Natural killer cell (primary cell): Measurements from ENCODE around the gene PRR7. TPM values are rescaled to one million over a fixed set of nuclear protein-coding genes. Genes with fewer than 3 reads are reported as not detected.

ENCODE experiments used
- ATAC-seq, 3 donors: fragments of 150-1000 bp in 2 of 3; fragments of 200-7000 bp in 1 of 3; cut with Tn5 transposase; 1 replicate in 1 of 3; 2 replicates in 2 of 3; pipeline ENCODE4 v1.10.0; 2021; ENCODE audit warnings: mild to moderate bottlenecking in 2 of 3, moderate library complexity in 2 of 3
- DNase-seq, 2 donors: peaks; one replicate each; pipeline versions ENCODE4 v3.0.0 to v3.0.0-alpha.2; 2013 to 2021; ENCODE audit warnings: mixed read lengths in 1 of 2
- H3K27ac ChIP-seq: one replicate; pipeline ENCODE4 v1.5.1; 2013; ENCODE audit warnings: mild to moderate bottlenecking, low read length
- H3K27me3 ChIP-seq: one replicate; pipeline ENCODE4 v1.6.1; 2013; ENCODE audit warnings: low read length; ENCODE audit not compliant: control insufficient read depth, insufficient read depth
- H3K36me3 ChIP-seq: one replicate; pipeline ENCODE4 v1.6.1; 2013; ENCODE audit warnings: low read length; ENCODE audit not compliant: control insufficient read depth, insufficient read depth
- H3K4me1 ChIP-seq: one replicate; pipeline ENCODE4 v1.6.1; 2013; ENCODE audit warnings: low read length; ENCODE audit not compliant: control insufficient read depth, insufficient read depth
- H3K4me3 ChIP-seq: one replicate; pipeline ENCODE4 v1.5.1; 2013; ENCODE audit warnings: low read length
- H3K9me3 ChIP-seq: one replicate; pipeline ENCODE4 v1.6.1; 2013; ENCODE audit warnings: low read length; ENCODE audit not compliant: control insufficient read depth, insufficient read depth
- H3K27ac Mint-ChIP-seq, 2 donors: one replicate each; pipeline ENCODE4 v1.8.0; 2022; ENCODE audit warnings: mild to moderate bottlenecking in 2 of 2, mixed read lengths in 2 of 2, moderate library complexity in 1 of 2
- H3K27me3 Mint-ChIP-seq, 2 donors: one replicate each; pipeline ENCODE4 v1.8.0; 2022; ENCODE audit warnings: low read depth in 2 of 2, mixed read lengths in 2 of 2
- H3K36me3 Mint-ChIP-seq: one replicate; pipeline ENCODE4 v1.8.0; 2022; ENCODE audit warnings: mixed read lengths
- H3K4me1 Mint-ChIP-seq, 2 donors: one replicate each; pipeline ENCODE4 v1.8.0; 2022; ENCODE audit warnings: mixed read lengths in 2 of 2
- H3K4me3 Mint-ChIP-seq: one replicate; pipeline ENCODE4 v1.8.0; 2022; ENCODE audit warnings: mild to moderate bottlenecking, moderate library complexity, mixed read lengths
- H3K9me3 Mint-ChIP-seq, 2 donors: one replicate each; pipeline ENCODE4 v1.8.0; 2022; ENCODE audit warnings: mixed read lengths in 2 of 2
- WGBS: methylation state at CpG from one replicate; pipeline ENCODE4 v1.1.7; 2013; ENCODE audit warnings: missing lambda C conversion rate; ENCODE audit not compliant: insufficient coverage; 5-methylcytosine and 5-hydroxymethylcytosine counted together
- intact Hi-C: fragments of 100-400 bp; cut with micrococcal nuclease; formaldehyde crosslinking; loops from one replicate; pipeline ENCODE4 v1.14.2; 2022
- total RNA-seq, 4 donors: library from RNA; stranded (reverse); fragments of 120-200 nt in 1 of 4; gene quantifications; one replicate each; pipeline versions ENCODE4 v1.2.3 to v1.2.4, GENCODE V29; 2013 to 2022
- TF ChIP-seq, protein P1 (sequence below): fragments of 200-600 bp; IDR thresholded peaks from one replicate; pipeline ENCODE4 v1.8.0; 2022; ENCODE audit warnings: antibody characterized with exemption

PRR7 gene
- total RNA-seq, 3 donors from 2014 or later (not counting 1 experiment from before 2014, with no cell fraction given) = 21.6 to 27.9 (median 23.3) TPM

DNA sequence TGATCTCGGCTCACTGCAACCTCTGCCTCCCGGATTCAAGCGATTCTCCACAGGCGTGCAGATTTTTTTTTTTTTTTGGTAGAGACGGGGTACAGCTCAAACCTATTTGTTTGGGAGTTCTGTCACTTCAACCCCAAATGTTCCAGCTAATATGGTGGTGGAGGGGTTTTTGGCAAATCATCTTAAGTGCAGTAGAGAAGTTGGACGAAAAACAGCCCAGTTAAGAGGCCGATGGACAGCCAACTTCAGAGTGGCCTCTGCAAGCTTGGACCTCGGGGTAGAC, 756 bp upstream of the PRR7 start:
- Histone ChIP-seq H3K4me1 (peaks cover 47% of the 10 kb centered on the region), H3K4me3 (peak overlapping the region; percentile 42), H3K27ac (peak overlapping the region; percentile 78), H3K27me3 (no peaks in the 10 kb centered on the region), H3K9me3 (no peaks in the 10 kb centered on the region), H3K36me3 (peaks cover 26% of the 10 kb centered on the region)
- Mint-ChIP-seq H3K4me1 (peaks cover 27 to 48% of the 10 kb centered on the region in 2 donors), H3K9me3 (no peaks in the 10 kb centered on the region), H3K27me3 (no peaks in the 10 kb centered on the region), H3K4me3 (peak overlapping the region; percentile 62), H3K36me3 (no peaks in the 10 kb centered on the region), H3K27ac (peak overlapping the region; percentile 76 to 84)
- intact Hi-C loops = loop anchor here (1.0 kb wide), 2 partner anchors 8 to 17 kb away; no protein-coding TSS in a partner anchor
- TF ChIP-seq, protein P1, sequence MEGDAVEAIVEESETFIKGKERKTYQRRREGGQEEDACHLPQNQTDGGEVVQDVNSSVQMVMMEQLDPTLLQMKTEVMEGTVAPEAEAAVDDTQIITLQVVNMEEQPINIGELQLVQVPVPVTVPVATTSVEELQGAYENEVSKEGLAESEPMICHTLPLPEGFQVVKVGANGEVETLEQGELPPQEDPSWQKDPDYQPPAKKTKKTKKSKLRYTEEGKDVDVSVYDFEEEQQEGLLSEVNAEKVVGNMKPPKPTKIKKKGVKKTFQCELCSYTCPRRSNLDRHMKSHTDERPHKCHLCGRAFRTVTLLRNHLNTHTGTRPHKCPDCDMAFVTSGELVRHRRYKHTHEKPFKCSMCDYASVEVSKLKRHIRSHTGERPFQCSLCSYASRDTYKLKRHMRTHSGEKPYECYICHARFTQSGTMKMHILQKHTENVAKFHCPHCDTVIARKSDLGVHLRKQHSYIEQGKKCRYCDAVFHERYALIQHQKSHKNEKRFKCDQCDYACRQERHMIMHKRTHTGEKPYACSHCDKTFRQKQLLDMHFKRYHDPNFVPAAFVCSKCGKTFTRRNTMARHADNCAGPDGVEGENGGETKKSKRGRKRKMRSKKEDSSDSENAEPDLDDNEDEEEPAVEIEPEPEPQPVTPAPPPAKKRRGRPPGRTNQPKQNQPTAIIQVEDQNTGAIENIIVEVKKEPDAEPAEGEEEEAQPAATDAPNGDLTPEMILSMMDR = no peak
- DNase-seq = peak in 1 of 2 donors; percentile 64
- ATAC-seq = no peak
- WGBS = 9% methylated on average over 8 of the region's 8 CpGs

DNA sequence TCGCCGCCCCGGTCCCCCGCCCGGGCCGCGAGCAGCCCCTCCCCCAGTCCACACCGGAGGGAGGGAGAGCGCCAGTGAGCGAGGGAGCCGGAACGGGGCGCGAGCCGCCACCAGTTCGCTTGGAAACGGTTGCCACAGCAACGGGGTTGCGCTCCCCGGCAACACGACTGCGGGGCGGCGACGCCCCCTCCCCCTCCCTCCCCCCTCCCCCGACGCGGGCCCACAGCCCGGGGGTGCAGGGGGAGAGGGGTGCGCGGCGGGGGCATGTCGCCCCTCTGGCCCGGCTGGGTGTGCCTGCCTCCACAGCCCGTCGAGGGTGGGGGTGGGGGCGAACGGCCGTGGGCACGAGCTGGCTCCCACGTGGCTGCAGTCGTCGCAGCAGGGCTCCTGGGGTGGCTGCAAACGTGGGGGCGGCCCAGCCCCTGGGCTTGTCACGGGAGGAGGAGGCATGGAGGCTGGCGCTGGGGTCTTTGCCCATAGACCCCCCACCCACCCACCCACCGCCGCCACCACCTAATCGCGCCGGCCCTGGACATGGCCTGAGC, 524 bp downstream of the PRR7 start:
- no peak overlapping the region for H3K27ac Mint-ChIP-seq
- TF ChIP-seq, protein P1 = no peak

DNA sequence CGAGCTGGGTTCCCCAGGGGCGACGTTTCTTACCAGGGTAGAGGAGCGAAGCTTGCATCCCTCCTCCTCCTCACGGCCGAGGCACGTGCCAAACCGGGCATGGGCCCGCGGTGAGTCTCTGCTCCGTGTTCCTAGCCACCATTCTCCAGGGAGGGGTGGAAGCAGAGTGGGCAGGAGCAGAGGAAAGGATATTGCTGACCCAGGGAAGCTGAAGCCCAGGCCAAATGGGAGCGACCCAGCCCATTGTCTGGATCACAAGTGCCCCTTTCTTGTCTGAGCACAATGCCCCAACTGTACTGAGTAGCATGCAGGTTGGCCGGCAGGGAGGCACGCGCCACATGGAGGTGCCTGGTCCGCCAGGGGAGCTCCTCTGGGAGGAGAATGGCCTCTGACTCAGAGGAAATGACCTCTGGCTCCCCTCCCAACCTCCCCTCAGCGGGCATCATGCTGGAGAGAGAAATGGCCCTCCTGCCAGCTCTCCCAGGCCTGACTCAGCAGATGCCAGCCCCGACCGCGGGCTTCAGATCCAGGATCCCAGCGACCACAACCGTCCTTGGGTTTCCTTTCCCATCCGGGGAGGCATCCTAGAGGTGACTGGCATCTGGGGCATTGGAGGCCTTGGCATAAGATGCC, 1.1 kb downstream of the PRR7 start:
- Mint-ChIP-seq H3K27me3 (no peaks in the 10 kb centered on the region), H3K4me3 (peak overlapping the region; percentile 75), H3K27ac (peak overlapping the region; percentile 68 to 79), H3K36me3 (no peaks in the 10 kb centered on the region), H3K4me1 (peaks cover 27 to 46% of the 10 kb centered on the region in 2 donors), H3K9me3 (no peaks in the 10 kb centered on the region)
- H3K27ac ChIP-seq = peak overlapping the region; percentile 3
- DNase-seq = peak in 1 of 2 donors; percentile 42
- intact Hi-C loops = loop anchor here (1.0 kb wide), 1 partner anchor 10 kb away; no protein-coding TSS in a partner anchor
- TF ChIP-seq, protein P1 = no peak
- ATAC-seq = peak in 2 of 3 donors; percentile 3 to 8
- 11% methylated on average over 23 of the region's 23 CpGs for WGBS
- H3K36me3 ChIP-seq = peaks cover 8% of the 10 kb centered on the region
- no peaks in the 10 kb centered on the region for H3K9me3 ChIP-seq
- H3K4me3 ChIP-seq = no peak overlapping the region
- H3K4me1 ChIP-seq = peaks cover 47% of the 10 kb centered on the region
- no peaks in the 10 kb centered on the region for H3K27me3 ChIP-seq

More for the DNA sequence above, 524 bp downstream of the PRR7 start:
- intact Hi-C loops = no loop called here
- H3K4me1 ChIP-seq = peaks cover 47% of the 10 kb centered on the region
- no peak overlapping the region for H3K4me3 ChIP-seq
- ATAC-seq = peak; percentile 52 to 69 (median 56)
- H3K9me3 ChIP-seq = no peaks in the 10 kb centered on the region
- Mint-ChIP-seq H3K9me3 (no peaks in the 10 kb centered on the region), H3K36me3 (no peaks in the 10 kb centered on the region), H3K4me1 (peaks cover 27 to 51% of the 10 kb centered on the region in 2 donors), H3K27me3 (no peaks in the 10 kb centered on the region), H3K4me3 (no peak overlapping the region)
- H3K27me3 ChIP-seq = no peaks in the 10 kb centered on the region
- DNase-seq = peak; percentile 68 to 92
- peaks cover 14% of the 10 kb centered on the region for H3K36me3 ChIP-seq
- no peak overlapping the region for H3K27ac ChIP-seq
- WGBS = under 1% methylated on average over 21 of the region's 52 CpGs
